ENCODE results near the gene PTPRD. TPM values are rescaled to one million over a fixed set of nuclear protein-coding genes. Genes with fewer than 3 reads are reported as not detected.

The PTPRD gene
- total and polyA plus RNA-seq, 2 experiments from 2014 or later, result 11.5 to 58.0 TPM

- TF ChIP-seq, protein P1, sequence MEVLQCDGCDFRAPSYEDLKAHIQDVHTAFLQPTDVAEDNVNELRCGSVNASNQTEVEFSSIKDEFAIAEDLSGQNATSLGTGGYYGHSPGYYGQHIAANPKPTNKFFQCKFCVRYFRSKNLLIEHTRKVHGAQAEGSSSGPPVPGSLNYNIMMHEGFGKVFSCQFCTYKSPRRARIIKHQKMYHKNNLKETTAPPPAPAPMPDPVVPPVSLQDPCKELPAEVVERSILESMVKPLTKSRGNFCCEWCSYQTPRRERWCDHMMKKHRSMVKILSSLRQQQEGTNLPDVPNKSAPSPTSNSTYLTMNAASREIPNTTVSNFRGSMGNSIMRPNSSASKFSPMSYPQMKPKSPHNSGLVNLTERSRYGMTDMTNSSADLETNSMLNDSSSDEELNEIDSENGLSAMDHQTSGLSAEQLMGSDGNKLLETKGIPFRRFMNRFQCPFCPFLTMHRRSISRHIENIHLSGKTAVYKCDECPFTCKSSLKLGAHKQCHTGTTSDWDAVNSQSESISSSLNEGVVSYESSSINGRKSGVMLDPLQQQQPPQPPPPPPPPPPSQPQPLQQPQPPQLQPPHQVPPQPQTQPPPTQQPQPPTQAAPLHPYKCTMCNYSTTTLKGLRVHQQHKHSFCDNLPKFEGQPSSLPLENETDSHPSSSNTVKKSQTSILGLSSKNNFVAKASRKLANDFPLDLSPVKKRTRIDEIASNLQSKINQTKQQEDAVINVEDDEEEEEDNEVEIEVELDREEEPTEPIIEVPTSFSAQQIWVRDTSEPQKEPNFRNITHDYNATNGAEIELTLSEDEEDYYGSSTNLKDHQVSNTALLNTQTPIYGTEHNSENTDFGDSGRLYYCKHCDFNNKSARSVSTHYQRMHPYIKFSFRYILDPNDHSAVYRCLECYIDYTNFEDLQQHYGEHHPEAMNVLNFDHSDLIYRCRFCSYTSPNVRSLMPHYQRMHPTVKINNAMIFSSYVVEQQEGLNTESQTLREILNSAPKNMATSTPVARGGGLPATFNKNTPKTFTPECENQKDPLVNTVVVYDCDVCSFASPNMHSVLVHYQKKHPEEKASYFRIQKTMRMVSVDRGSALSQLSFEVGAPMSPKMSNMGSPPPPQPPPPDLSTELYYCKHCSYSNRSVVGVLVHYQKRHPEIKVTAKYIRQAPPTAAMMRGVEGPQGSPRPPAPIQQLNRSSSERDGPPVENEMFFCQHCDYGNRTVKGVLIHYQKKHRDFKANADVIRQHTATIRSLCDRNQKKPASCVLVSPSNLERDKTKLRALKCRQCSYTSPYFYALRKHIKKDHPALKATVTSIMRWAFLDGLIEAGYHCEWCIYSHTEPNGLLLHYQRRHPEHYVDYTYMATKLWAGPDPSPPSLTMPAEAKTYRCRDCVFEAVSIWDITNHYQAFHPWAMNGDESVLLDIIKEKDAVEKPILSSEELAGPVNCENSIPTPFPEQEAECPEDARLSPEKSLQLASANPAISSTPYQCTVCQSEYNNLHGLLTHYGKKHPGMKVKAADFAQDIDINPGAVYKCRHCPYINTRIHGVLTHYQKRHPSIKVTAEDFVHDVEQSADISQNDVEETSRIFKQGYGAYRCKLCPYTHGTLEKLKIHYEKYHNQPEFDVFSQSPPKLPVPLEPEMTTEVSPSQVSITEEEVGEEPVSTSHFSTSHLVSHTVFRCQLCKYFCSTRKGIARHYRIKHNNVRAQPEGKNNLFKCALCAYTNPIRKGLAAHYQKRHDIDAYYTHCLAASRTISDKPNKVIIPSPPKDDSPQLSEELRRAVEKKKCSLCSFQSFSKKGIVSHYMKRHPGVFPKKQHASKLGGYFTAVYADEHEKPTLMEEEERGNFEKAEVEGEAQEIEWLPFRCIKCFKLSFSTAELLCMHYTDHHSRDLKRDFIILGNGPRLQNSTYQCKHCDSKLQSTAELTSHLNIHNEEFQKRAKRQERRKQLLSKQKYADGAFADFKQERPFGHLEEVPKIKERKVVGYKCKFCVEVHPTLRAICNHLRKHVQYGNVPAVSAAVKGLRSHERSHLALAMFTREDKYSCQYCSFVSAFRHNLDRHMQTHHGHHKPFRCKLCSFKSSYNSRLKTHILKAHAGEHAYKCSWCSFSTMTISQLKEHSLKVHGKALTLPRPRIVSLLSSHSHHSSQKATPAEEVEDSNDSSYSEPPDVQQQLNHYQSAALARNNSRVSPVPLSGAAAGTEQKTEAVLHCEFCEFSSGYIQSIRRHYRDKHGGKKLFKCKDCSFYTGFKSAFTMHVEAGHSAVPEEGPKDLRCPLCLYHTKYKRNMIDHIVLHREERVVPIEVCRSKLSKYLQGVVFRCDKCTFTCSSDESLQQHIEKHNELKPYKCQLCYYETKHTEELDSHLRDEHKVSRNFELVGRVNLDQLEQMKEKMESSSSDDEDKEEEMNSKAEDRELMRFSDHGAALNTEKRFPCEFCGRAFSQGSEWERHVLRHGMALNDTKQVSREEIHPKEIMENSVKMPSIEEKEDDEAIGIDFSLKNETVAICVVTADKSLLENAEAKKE (CRISPR knock-in tag; IDR thresholded peaks at IDR 0.05), result no peak
Observed at GRCh38 chr9:8738945-8739344, 1873.9 kb downstream of the PTPRD start (continued).

DNA sequence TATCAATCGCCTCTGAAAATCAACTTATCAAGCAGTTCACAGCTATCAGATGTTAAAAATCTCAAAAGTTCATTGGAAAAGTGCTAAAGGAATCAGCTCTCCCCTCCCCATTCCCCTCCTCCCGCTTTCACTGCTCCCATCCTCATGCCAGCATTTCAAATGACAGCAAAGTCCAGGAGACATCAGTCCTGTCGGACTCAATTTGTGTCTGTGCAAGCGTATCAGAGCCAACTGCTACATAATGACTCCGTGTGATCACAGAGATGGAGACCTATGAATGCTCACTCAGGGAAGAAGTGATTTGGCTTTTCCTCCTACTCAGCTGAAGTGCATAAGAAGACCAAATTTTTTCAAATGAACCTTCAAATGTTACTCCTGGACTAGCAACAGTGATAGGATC is 1876.0 kb downstream of the PTPRD start:
- no peak for ATAC-seq
- Mint-ChIP-seq H3K9me3 (no peaks in the 10 kb centered on the region), H3K36me3 (ENCODE audit: low read depth) (peaks cover 3% of the 10 kb centered on the region; the same call in 1 of the 3 replicates), H3K4me3 (no peak overlapping the region), H3K27ac (no peak overlapping the region), H3K4me1 (peaks cover 45% of the 10 kb centered on the region), H3K27me3 (ENCODE audit: insufficient read depth, low read depth, poor library complexity) (no peaks in the 10 kb centered on the region)
- H4K20me1 ChIP-seq (replicated peaks; ENCODE audit: insufficient read depth), result no peaks in the 10 kb centered on the region
- peaks cover 29% of the 10 kb centered on the region for H3K4me1 ChIP-seq (ENCODE audit: insufficient read depth)
- H3K36me3 ChIP-seq (ENCODE audit: insufficient read depth), result no peaks in the 10 kb centered on the region
- no peak overlapping the region for H3K27ac ChIP-seq (ENCODE audit: low read depth)
- H3K27me3 ChIP-seq (ENCODE audit: insufficient read depth), result no peaks in the 10 kb centered on the region
- no peak overlapping the region for H3K4me3 ChIP-seq
- H3F3A ChIP-seq (replicated peaks; ENCODE audit: low read depth), result no peaks in the 10 kb centered on the region
- no peaks in the 10 kb centered on the region; the same call in 1 of the 2 replicates for H3K9me2 ChIP-seq (ENCODE audit: insufficient read depth)
- no peak overlapping the region for H3K4me2 ChIP-seq
- no peak overlapping the region for H2AFZ ChIP-seq
- H3K79me2 ChIP-seq (replicated peaks; ENCODE audit: insufficient read depth), result peaks cover 27% of the 10 kb centered on the region
- DNase-seq (ENCODE audit: low spot score), result no peak
- TF ChIP-seq STAT1 (IDR thresholded peaks at IDR 0.05; ENCODE audit: unreplicated experiment), result no peak
- no peak for TF ChIP-seq EZH2 (IDR thresholded peaks at IDR 0.05; ENCODE audit: low read depth, unreplicated experiment)
- no peak for TF ChIP-seq ETS1 (IDR thresholded peaks at IDR 0.05)
- no peak for TF ChIP-seq REST (IDR thresholded peaks at IDR 0.05; ENCODE audit: unreplicated experiment)
